ENCODE data around the gene HASPIN.
"Not testable (repeated sequence)": the region's sequence is repeated elsewhere in the genome, so short reads cannot be mapped to it uniquely, and the experiment has no call there.

HASPIN gene

DNA sequence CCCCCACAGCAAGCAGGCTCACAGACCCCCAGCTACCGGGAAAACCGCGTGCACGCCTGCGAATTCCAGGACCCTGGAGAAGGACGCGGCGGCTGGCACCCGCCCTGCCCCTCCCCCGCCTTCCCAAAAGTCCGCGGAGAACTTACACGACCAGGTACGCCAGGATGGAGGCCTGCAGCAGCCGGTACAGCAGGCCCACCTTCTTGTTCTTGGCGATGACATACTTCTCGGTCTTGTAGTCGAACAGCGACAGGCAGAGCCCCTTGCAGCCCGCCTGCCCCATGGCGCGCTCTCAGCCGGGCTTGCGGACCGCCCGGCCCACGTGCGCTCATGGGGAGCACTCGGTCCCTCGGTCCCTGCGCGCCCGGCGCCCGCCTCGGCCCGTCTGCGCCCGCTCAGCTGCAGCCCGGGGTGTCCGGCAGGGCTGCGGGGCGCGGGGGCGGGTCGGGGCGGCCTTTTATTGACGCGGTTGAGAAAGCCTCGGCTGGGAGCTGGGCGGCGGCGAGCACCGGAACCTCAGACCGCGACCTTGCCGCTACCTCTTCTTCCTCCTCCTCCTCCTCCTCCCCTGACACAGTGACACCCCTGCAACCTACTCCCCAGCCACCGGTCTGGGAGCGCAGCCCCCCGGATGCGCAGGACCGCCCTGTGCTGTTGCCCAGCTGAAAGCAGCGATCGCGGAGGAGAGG, 27.8 kb upstream of the HASPIN start, which contains the start of gene P2RX5:
TSS of gene P2RX5 (minus strand) at position 433 of the 689 bp plus-strand sequence. CDS start at position 283, 150 bp downstream.
- no peak for DNase-seq (ENCODE audit: low read depth, low spot score)

DNA sequence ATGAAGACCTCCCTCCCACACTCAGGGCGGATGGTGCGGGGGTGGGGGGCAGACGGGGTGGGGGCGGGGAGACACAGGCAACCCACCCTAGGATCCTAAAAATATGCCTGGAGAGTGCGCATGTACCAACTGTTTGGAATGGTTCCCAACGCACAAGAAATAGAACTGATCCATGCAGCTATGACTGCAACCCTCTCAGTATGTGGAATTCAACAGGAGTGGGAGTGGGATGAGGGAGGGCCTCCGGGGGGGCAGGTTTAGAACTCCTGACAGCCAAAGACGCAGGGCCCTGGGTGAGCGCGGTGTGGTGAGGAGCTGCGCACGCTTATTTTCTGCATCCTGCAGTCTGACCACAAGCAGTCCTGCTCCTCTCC, 26.6 kb upstream of the HASPIN start:
- no peak for DNase-seq (ENCODE audit: low read depth, low spot score)

DNA sequence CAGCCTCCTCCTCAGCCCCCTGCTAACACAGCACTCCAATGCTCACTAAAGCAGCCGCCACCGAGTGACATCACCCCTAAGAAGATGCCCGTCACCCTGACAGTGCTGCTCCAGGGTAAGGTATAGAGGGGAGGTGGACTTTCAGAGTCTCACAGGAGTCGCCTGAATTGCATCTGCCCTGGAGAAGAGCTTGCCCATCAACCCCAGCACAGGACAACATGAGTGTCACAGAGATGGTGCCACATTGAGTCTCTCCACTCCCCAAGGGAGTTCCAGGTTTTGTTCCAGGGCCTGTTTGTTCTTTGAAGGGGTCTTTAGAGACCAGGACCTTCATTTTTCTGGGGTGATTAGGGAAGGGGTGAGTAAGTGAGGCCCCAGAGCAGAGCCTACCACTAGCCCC, 25.6 kb upstream of the HASPIN start:
- DNase-seq (ENCODE audit: low read depth, low spot score): no peak

DNA sequence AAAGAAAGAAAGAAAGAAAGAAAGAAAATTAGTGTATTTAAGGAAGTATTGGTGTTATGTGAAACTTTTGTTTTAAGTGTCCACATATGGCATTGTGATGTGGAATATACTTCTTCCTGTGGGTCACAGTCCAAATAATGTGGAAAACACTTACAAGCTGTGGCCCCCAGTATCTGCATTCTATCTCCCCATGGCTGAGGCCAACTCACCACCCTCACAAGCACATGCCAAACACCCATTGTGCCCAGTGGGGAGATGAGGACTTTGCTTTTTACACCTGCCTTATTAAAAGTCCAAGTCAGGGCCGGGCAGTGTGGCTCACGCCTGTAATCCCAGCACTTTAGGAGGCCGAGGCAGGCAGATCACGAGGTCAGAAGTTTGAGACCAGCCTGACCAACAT, 23.8 kb upstream of the HASPIN start:
- DNase-seq (ENCODE audit: low read depth, low spot score): no peak

DNA sequence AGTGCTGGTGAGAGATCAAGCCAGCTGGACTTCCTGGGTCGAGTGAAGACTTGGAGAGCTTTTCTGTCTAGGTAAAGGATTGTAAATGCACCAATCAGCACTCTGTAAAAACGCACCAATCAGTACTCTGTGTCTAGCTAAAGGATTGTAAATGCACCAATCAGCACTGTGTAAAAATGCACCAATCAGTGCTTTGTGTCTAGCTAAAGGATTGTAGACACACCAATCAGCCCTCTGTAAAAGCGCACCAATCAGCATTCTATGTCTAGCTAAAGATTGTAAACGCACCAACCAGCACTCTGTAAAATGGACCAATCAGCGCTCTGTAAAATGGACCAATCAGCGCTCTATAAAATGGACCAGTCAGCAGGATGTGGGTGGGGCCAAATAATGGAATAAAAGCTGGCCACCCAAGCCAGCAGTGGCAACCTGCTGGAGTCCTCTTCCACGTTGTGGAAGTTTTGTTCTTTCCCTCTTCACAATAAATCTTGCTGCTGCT, 21.6 kb upstream of the HASPIN start:
- DNase-seq (ENCODE audit: low read depth, low spot score): not testable (repeated sequence)

DNA sequence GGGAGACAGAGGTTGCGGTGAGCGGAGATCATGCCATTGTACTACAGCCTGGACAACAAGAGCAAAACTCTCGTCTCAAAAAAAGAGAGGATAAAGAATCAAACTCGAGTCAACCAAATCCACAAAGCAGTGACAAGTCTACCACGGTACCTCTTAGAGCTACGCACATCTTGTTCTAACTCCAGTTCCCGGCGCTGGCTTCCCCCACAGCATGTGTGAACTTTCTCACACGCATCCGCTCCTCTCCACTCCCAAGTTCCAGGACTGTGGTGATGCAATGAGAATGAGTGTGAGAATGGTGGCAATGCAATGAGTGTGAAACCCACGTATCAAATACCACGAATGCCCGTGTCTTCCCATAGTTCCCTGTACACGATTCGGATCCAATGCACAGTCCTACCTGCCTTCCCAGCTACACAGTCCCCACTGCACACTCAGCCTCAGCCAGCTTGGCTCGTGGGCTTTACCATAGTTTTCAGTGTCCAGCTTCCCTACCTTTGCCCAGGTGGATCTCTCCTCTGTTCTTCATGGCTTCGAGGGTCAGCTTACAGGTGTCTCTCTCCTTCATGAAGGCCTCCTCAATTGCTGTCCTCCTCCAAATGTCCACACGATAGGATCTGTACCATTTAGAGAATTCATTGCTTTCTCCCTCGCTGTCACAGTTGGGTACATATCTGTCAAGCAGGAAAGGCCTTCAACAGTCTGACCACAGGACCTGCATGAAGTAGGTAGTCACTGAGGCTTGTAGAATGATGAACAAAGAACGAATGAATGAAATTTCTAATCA, 18.6 kb upstream of the HASPIN start:
- no peak for DNase-seq (ENCODE audit: low read depth, low spot score)

DNA sequence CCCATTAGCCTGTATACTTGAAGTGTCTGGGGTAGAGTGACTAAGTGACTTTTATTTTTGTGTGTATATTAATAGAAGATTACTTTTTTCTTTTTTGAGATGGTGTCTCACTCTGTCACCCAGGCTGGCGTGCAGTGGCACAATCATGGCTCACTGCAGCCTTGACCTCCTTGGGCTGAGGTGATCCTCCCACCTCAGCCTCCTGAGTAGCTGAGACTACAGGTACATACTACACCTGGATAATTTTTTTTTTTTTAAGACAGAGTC, 18.1 kb upstream of the HASPIN start:
- DNase-seq (ENCODE audit: low read depth, low spot score): not testable (repeated sequence)

DNA sequence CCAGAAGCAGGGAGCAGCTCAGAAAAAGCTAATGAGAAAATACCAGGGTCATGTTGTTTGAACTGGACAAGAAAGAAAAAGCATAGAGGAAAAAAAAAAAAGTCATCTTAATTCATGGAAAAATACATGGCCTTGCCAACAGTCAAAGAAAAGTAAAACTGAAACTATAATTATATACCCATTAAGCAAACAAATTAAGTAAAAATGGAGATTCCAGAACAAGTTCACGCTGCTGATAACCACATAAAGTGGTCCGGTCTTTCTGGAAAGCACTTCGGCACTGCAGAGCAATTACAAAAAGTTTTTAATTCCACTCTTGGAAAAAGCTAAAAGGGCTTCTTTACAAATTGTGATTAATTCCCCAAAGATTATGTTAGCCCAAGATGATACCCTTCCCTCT, 15.3 kb upstream of the HASPIN start:
- no peak for DNase-seq (ENCODE audit: low read depth, low spot score)

DNA sequence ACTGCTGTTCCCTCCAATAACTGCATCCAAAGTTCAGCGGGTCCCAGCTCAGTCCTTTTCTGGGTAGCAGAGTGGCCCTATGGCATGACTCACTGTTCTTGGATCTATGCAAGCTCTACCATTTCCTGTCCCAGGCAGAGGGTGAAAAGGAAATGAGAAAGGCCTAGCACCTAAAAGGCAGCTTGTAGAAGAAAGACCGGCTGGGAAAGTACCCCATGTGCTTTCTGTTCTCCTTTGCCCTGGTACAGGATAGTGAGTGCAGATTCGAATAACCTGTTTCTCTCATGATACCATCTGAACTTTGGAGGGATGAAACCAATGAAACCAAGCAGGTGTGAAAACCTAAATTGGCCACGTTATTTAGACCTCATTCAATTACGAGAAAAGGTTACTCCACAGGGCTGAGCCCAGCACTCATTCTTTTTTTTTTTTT, 12.7 kb upstream of the HASPIN start:
- no peak for DNase-seq (ENCODE audit: low read depth, low spot score)

DNA sequence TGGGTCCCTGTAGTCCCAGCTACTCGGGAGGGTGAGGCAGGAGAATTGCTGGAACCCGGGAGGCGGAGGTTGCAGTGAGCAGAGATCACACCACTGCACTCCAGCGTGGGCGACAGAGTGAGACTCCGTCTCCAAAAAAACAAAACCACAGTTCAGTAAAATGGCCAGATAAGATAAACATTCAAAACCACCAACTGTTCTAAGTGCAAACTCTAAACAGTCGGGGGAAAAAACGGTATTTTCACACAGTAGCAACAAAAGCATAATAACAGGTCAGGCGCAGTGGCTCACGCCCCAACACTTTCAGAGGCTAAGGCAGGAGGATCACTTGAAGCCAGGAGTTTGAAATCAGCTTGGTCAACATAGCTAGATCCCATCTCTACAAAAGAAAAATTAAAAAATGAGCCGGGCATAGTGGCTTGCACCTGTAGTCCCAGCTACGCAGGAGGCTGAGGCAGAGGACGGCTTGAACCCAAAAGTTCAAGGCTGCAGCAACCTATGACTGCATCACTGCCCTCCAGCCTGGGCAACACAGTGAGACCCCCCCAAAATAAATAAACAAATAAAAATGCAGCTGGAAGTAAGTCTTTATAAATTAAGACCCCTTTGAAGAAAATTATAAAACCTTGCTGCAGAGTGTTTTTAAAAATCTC, 10.8 kb upstream of the HASPIN start:
- DNase-seq (ENCODE audit: low read depth, low spot score): no peak

DNA sequence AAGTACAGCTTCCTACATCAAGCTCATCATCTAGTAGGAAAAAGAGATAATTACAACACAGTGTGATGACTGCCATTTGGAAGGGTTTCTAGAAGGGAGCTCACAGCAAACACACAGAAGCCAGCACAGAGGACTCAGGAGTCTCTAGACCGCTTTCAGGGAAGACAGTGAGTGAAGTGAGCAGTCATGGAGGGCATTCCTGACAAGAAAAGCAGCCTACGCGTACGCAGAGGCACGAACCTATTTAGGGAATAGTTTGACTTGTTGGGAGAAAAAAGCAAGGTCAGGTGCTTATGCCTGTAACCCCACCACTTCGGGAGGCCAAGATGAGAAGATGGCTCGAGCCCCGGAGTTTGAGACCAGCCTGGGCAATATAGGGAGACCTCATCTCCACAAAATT, 8.4 kb upstream of the HASPIN start:
- DNase-seq (ENCODE audit: low read depth, low spot score): no peak

DNA sequence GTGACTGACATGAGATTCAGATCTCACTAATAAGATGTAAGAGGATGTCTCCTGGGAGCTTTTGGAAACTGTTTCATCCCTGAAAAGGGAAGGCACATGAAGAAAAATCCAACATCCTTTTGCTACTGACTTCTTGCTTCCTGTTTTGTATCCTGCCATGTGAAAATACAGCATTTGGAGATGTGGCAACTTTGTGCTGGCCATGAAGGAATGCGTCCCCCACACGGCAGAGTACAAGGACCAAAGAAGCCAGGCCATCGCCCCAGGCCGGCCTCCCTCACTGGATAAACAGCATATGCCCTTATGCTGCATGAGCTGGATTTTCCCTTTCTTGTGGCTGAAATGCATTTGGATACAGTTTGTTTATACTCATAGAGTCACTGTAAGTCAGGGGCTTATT, 5.5 kb upstream of the HASPIN start:
- DNase-seq (ENCODE audit: low read depth, low spot score): no peak

DNA sequence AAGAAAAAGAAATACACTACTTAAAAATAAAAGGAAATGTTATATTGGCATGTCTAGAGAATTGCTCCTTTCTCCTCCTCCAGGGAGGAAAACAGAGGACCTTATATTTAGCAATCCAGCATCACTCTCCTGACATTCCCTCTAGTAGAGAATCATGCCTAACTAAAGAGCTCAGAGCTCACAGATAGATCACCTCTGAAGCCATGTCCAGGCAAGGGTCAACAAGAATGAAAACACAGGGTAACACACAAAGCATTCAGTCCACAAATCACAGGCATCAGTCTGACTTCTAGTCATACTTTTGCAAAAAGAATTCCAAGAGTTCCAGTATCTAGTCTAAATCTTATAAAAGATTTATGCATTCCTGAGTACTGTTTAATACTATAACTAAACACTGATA, 4.4 kb upstream of the HASPIN start:
- no peak for DNase-seq (ENCODE audit: low read depth, low spot score)

DNA sequence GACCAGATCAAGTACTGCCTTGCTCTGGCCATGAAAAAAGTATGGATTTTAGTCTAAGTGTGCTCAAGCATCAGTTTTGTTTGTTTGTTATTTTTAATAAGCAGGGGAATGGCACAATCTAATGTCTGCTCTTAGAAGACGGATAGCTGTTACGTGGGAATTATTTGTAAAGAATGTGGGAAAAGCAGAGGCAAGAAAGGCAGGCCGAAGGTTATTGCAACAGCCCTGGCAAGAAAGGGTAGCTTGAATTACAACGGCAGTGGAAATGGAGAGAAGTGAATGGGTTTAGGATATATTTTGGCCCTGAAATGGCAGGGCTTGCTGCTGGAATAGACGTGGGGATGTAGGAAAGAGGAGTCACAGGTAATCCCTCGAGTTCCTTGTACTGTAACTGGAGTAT, 987 bp upstream of the HASPIN start:
- no peak for DNase-seq (ENCODE audit: low read depth, low spot score)

DNA sequence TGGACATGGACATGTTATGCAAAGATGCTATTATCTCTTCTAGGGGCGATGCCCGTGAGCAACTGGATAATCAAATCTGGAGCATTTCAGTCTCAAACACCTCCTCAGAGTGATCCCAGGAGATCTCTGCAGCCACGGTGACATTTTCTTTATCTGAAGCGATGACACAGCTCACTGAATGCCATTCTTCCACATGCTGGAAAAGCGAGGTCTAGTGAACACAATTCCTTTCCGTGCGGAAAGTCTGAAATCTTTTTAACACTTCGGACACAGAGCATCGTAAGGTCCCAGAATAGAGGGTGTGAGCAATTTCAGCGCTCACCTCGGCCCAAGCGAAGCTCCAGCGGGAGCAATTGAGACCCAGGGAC, 531 bp upstream of the HASPIN start:
- no peak for DNase-seq (ENCODE audit: low read depth, low spot score)

DNA sequence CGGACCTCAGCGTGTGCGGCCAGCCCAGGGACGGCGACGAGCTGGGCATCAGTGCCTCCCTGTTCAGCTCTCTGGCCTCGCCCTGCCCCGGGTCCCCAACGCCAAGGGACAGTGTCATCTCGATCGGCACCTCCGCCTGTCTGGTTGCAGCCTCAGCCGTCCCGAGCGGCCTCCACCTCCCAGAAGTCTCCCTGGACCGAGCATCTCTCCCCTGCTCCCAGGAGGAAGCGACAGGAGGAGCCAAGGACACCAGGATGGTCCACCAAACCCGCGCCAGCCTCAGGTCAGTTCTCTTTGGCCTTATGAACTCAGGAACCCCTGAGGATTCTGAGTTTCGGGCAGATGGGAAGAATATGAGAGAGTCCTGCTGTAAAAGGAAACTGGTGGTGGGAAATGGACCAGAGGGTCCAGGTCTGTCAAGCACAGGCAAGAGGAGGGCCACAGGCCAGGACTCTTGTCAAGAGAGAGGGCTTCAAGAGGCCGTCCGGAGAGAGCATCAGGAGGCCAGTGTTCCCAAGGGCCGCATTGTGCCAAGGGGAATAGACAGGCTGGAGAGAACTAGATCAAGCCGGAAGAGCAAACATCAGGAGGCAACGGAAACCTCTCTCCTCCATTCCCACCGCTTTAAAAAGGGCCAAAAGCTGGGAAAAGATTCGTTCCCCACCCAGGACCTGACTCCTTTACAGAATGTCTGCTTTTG, 825 bp downstream of the HASPIN start:
- DNase-seq (ENCODE audit: low read depth, low spot score): no peak

DNA sequence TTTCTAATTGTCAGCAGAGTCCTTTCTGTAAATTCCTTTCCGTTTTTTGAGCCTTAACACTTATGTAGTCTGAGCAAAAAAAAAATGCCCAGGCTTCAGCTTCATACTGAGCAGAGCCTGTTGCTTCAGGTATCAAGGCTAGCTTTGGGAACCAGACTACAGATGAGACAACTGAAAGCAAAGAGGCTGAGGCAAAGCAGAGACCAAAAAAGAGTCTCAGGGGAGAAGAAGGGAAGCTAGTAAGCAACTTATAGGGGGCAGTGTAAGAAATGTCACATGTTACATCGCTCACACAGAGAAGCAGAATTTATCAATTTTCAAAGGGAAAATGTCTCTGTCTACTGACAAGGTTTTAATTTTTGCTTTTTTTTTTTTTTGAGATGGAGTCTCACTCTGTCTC, 3.3 kb downstream of the HASPIN start:
- no peak for DNase-seq (ENCODE audit: low read depth, low spot score)

DNA sequence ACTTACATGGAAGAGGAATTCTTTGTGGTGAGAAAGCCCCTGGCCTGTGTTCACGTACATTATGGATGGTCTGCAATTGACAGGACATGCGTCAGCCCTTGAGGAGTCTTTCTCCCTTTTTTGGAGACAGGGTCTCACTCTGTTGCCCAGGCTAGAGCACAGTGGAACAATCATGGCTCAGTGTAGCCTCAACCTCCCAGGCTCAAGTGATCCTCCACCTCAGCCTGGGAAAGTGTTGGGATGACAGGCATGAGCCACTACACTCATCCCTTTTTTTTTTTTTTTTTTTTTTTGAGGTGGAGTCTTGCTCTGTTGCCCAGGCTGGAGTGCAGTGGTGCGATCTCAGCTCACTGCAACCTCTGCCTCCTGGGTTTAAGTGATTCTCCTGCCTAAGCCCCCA, 4.4 kb downstream of the HASPIN start:
- DNase-seq (ENCODE audit: low read depth, low spot score): not testable (repeated sequence)

DNA sequence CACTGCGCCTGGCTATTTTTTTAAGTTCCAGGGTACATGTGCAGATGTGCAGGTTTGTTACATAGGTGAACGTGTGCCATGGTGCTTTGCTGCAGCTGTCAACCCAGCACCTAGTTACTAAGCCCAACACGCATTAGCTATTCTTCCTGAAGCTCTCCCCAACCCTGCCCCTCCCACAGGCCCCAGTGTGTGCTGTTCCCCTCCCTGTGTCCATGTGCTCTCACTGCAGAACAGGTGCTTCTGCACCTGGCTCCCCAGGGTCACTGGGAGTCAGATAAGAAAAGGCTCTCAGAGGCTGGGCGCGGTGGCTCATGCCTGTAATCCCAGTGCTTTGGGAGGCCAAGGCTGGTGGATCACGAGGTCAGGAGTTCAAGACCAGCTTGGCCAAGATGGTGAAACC, 6.2 kb downstream of the HASPIN start:
- DNase-seq (ENCODE audit: low read depth, low spot score): no peak

DNA sequence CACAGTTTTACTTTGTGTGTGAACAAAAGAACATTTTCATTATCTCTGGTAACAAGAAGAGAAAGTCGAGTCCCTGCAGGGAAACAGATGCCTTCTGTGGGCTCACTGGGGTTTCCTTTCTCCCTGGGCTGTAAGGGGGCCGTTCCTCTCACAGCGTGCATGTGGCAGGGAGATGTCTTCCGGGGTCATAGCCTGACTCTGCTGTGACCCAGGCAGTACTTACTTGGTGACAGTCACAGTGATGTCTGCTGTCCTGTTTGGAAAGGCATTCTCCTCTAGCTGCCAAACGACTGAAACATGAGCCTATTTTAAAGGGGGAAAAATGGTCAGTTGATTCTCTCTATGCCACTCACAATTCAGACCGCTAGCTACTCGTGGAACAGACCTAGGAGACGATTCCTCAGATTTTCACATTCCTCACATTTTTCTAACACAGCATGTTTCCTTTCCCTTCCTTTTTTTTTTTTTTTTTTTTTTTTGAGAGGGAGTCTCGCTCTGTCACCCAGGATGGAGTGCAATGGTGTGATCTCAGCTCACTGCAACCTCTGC, 7.3 kb downstream of the HASPIN start:
- no peak for DNase-seq (ENCODE audit: low read depth, low spot score)

DNA sequence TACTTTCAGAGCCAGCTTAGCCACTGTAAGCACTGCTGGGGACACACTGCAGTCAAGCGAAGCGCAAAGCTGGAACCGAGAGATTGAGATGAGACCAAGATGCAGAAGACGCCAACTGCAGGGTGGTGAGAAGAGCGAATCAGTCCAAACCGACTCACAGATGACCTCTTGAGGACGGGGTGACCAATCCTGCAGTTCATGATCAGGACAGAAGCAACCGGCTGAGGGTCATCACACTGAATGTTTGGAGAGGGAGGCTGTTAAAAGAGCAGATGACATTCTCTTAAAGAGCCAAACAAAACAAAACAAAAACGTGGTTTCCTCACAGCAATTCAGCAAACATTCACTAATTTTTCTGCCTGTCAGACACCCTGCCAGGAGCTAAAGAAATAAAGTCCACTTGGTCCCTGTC, 8.5 kb downstream of the HASPIN start:
- DNase-seq (ENCODE audit: low read depth, low spot score): no peak

DNA sequence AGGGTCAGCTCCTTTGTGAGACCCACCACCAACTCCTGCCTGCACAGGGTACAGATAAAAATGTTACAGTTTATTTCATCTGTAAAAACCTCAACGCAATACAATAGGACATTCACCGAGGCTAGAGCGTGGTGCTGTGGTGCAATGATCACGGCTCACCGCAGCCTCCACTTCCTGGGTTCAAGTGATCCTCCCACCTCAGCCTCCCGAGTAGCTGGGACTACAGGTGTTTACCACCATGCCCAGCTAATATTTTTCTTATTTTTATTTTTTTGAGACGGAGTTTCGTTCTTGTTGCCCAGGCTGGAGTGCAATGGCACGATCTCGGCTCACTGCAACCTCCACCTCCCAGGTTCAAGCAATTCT, 11.2 kb downstream of the HASPIN start:
- not testable (repeated sequence) for DNase-seq (ENCODE audit: low read depth, low spot score)

All from smooth muscle cell of the brain vasculature (primary cell).